Measurements from ENCODE around the gene AK8.

DNA sequence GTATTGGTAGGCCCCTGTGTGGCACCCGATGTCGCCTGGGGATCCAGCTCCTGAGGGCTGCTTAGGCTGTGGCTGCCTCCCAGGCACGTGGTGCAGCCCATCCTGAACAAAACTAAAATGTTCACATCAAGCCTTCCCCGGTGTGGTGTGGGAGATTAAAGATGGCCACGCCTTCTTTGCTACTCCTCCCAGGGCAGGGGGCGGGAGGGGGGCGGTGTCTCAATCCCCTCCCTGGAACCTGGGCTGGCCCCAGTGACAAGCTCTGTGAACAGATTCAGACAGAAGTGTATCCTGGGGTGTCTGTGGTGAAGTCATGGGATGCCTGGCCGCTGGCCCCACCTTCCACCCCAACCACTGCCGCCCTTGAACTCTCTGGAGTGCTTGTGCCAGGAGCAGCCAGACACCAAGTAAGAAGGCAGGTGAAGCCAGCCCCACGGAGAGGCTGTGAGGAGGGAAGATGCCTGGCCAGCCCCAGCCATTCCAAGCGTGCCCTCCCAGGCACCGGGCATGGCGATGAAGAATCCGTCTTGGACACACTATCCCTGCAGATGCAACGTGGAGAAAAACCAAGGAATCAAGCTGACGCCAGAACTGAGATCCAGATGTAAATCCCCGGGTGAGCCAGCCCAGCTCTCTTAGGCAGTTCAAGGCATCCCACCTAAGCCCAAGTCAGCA lies 75.8 kb downstream of the AK8 start:
- TF ChIP-seq POLR2A (IDR thresholded peaks at IDR 0.05): no peak
- TF ChIP-seq, protein P1, sequence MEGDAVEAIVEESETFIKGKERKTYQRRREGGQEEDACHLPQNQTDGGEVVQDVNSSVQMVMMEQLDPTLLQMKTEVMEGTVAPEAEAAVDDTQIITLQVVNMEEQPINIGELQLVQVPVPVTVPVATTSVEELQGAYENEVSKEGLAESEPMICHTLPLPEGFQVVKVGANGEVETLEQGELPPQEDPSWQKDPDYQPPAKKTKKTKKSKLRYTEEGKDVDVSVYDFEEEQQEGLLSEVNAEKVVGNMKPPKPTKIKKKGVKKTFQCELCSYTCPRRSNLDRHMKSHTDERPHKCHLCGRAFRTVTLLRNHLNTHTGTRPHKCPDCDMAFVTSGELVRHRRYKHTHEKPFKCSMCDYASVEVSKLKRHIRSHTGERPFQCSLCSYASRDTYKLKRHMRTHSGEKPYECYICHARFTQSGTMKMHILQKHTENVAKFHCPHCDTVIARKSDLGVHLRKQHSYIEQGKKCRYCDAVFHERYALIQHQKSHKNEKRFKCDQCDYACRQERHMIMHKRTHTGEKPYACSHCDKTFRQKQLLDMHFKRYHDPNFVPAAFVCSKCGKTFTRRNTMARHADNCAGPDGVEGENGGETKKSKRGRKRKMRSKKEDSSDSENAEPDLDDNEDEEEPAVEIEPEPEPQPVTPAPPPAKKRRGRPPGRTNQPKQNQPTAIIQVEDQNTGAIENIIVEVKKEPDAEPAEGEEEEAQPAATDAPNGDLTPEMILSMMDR (IDR thresholded peaks at IDR 0.05): no peak
- no peak for TF ChIP-seq POLR2AphosphoS5 (IDR thresholded peaks at IDR 0.05)
- no peak for TF ChIP-seq EP300 (IDR thresholded peaks at IDR 0.05)

Measured in stomach (tissue), 4 donors.